WERI-Rb-1 (cell line): ENCODE measurements around the gene ETV1.

Experiments used
- DNase-seq: peaks from one replicate; pipeline ENCODE4 v3.0.0-alpha.2; 2020
- H3K27ac ChIP-seq: fragments of 250-450 bp; sonication (Bioruptor Pico); 2 replicates; pipeline ENCODE4 v1.5.1; 2020; ENCODE audit warnings: mild to moderate bottlenecking, moderate library complexity
- H3K27me3 ChIP-seq: fragments of 250-450 bp; sonication (Bioruptor Pico); 2 replicates; pipeline ENCODE4 v1.5.1; 2021; ENCODE audit warnings: mild to moderate bottlenecking, low read depth, moderate library complexity; ENCODE audit not compliant: insufficient read depth, severe bottlenecking
- H3K36me3 ChIP-seq: fragments of 250-450 bp; sonication (Bioruptor Pico); 2 replicates; pipeline ENCODE4 v1.5.1; 2020; ENCODE audit warnings: mild to moderate bottlenecking, moderate library complexity
- H3K4me3 ChIP-seq: 2 replicates; pipeline ENCODE4 v1.5.1; 2011; ENCODE audit warnings: low read depth, mild to moderate bottlenecking, control low read depth, low read length
- H3K9me3 ChIP-seq: fragments of 250-450 bp; sonication (Bioruptor Pico); 2 replicates; pipeline ENCODE4 v1.5.1; 2021; ENCODE audit warnings: mild to moderate bottlenecking, moderate library complexity; ENCODE audit not compliant: severe bottlenecking
- CTCF ChIP-seq: IDR thresholded peaks from 2 replicates; pipeline ENCODE4 v1.5.1; 2011; ENCODE audit warnings: low read depth, mild to moderate bottlenecking, control low read depth, inconsistent platforms, low read length

The ETV1 gene

GRCh38 chr7:13947535-13947934, 41.9 kb downstream of the ETV1 start:
- Histone ChIP-seq H3K27ac (no peak overlapping the region), H3K27me3 (no peaks in the 10 kb centered on the region), H3K36me3 (no peaks in the 10 kb centered on the region), H3K4me3 (no peak overlapping the region), H3K9me3 (no peaks in the 10 kb centered on the region)
- TF ChIP-seq CTCF = no peak
- DNase-seq = no peak

GRCh38 chr7:13946181-13946580, 43.3 kb downstream of the ETV1 start:
- Histone ChIP-seq H3K27ac (no peak overlapping the region), H3K36me3 (no peaks in the 10 kb centered on the region), H3K27me3 (no peaks in the 10 kb centered on the region), H3K9me3 (no peaks in the 10 kb centered on the region), H3K4me3 (no peak overlapping the region)
- DNase-seq = no peak
- TF ChIP-seq CTCF = no peak

- H3K27me3 ChIP-seq = no peaks in the 10 kb centered on the region
- no peak for DNase-seq
- H3K36me3 ChIP-seq = no peaks in the 10 kb centered on the region
- H3K9me3 ChIP-seq = no peaks in the 10 kb centered on the region
- TF ChIP-seq CTCF = no peak
- no peak overlapping the region for H3K4me3 ChIP-seq
- H3K27ac ChIP-seq = no peak overlapping the region
Measured at GRCh38 chr7:13945670-13946069, 43.8 kb downstream of the ETV1 start.

- Histone ChIP-seq H3K27me3 (no peaks in the 10 kb centered on the region), H3K27ac (no peak overlapping the region), H3K36me3 (no peaks in the 10 kb centered on the region), H3K4me3 (no peak overlapping the region), H3K9me3 (no peaks in the 10 kb centered on the region)
- no peak for TF ChIP-seq CTCF
- DNase-seq = no peak
Measured at GRCh38 chr7:13933536-13933935, 55.9 kb downstream of the ETV1 start.

GRCh38 chr7:13933091-13933490, 56.4 kb downstream of the ETV1 start:
- Histone ChIP-seq H3K4me3 (no peak overlapping the region), H3K27ac (no peak overlapping the region), H3K27me3 (no peaks in the 10 kb centered on the region), H3K9me3 (no peaks in the 10 kb centered on the region), H3K36me3 (no peaks in the 10 kb centered on the region)
- TF ChIP-seq CTCF = no peak
- no peak for DNase-seq

GRCh38 chr7:13932131-13932530, 57.3 kb downstream of the ETV1 start:
- no peak overlapping the region for H3K27ac ChIP-seq
- H3K4me3 ChIP-seq = no peak overlapping the region
- TF ChIP-seq CTCF = no peak
- H3K36me3 ChIP-seq = no peaks in the 10 kb centered on the region
- H3K27me3 ChIP-seq = no peaks in the 10 kb centered on the region
- no peak for DNase-seq
- H3K9me3 ChIP-seq = no peaks in the 10 kb centered on the region
